Left cardiac atrium (tissue), 4 donors: ENCODE results near the gene ZNF774. TPM values are rescaled to one million over a fixed set of nuclear protein-coding genes. Genes with fewer than 3 reads are reported as not detected.

Experiments
- ATAC-seq, 2 donors: fragments of 200-7000 bp; cut with Tn5 transposase; one replicate each; pipeline ENCODE4 v1.9.1; 2020; ENCODE audit warnings: mild to moderate bottlenecking in 2 of 2, moderate library complexity in 2 of 2
- DNase-seq: peaks from one replicate; pipeline ENCODE4 v3.0.0-alpha.2; 2020
- intact Hi-C, 2 donors: fragments of 100-400 bp; cut with DNase I; formaldehyde crosslinking; loops; one replicate each; pipeline versions ENCODE4 v1.14.1 to v1.15.1; 2022 to 2023
- total RNA-seq, 2 donors: library from RNA; stranded (reverse); fragmentation: NEBNext Ultra II Directional; extraction: Animal tissue kit (Norgen Biotek cat#: 25700); gene quantifications; one replicate each; pipeline ENCODE4 v1.2.1, GENCODE V29; 2021
- donor health status: DM: no; HTN: yes; CAD: no.
- donor health status: DM: no; HTN: yes; CAD: no; lungs with severe emphysema.
- donor health status: DM: yes; HTN: yes; CAD: no.
- donor health status: Dilated cardiomyopathy.

Gene ZNF774
- total RNA-seq, 2 donors from 2014 or later: 3.6 to 3.7 TPM

DNA sequence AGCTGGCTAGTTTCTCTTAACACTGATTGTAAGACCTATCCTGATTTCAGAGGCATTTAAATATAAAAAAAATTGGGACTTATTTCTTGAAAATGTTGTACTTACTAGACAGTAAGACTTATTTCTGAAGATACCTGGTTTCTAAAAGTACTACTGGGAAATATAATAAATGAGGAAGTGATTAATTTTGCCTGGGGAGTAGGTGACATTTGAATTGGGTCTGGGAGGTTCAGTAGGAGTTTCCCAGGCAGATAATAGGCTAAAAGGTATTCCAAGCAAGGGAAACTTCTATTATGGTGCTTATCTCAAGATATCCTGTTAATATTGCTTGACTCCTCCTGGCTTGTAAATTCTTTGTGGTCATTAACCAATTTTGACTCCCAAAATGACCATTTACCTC is 29.4 kb downstream of the ZNF774 start:
- DNase-seq: no peak
- no peak for ATAC-seq
- intact Hi-C loops: no loop called here

GRCh38 chr15:90382320-90382719 is 30.2 kb downstream of the ZNF774 start:
- ATAC-seq: no peak
- intact Hi-C loops: no loop called here
- DNase-seq: no peak

GRCh38 chr15:90386221-90386620 is 34.1 kb downstream of the ZNF774 start:
- intact Hi-C loops: no loop called here
- ATAC-seq (no peak), DNase-seq (no peak)

- DNase-seq (peak; percentile 98), ATAC-seq (peak; percentile 98)
- intact Hi-C loops: no loop called here
Observed at GRCh38 chr15:90387534-90388461, 35.7 kb downstream of the ZNF774 start, which contains the start of gene IQGAP1. Gene IQGAP1, plus strand, starts transcription at chr15:90388242. Its CDS starts 100 bp downstream, at chr15:90388342.

GRCh38 chr15:90388462-90389380 is 36.6 kb downstream of the ZNF774 start:
- DNase-seq (peak; percentile 81), ATAC-seq (peak; percentile 62 to 77)
- intact Hi-C loops: no loop called here

DNA sequence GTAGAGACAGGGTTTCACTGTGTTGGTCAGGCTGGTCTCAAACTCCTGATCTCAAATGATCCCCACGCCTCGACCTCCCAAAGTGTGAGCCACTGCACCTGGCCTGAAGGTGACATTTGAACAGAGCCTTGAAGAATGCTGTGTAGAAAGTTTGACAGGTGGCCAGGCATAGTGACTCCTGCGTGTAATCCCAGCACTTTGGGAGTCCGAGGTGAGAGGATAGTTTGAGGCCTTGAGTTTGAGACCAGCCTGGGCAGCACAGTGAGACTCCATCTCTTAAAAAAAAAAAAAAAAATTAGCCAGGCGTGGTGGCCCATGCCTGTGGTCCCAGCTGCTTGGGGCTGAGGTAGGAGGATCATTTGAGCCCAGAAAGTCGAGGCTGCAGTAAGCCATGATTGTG is 37.4 kb downstream of the ZNF774 start:
- no peak for ATAC-seq
- intact Hi-C loops: no loop called here
- DNase-seq: no peak

DNA sequence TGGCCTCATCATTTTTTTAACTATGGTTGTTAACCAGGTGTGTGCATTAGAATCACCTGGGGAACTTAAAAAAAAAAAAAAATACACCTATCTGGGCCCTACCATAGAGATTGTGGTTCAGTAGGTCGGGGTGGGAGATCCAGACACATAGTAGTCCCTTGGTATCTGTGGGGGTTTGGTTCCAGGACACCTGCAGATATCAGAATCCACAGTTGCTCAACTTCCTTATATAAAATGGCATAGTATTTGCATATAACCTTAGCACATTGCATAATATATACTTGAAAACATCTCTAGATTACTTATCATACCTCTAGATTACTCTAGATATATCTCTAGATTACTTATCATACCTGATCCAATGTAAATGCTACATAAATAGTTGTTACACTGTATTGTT is 41.0 kb downstream of the ZNF774 start:
- ATAC-seq (no peak), DNase-seq (no peak)
- intact Hi-C loops: no loop called here

GRCh38 chr15:90394074-90394473 is 42.0 kb downstream of the ZNF774 start:
- no peak for ATAC-seq
- intact Hi-C loops: no loop called here
- DNase-seq: no peak

GRCh38 chr15:90394748-90395442 is 42.8 kb downstream of the ZNF774 start:
- DNase-seq (no peak), ATAC-seq (no peak)
- intact Hi-C loops: no loop called here

GRCh38 chr15:90396321-90396720 is 44.2 kb downstream of the ZNF774 start:
- DNase-seq (no peak), ATAC-seq (no peak)
- intact Hi-C loops: no loop called here

DNA sequence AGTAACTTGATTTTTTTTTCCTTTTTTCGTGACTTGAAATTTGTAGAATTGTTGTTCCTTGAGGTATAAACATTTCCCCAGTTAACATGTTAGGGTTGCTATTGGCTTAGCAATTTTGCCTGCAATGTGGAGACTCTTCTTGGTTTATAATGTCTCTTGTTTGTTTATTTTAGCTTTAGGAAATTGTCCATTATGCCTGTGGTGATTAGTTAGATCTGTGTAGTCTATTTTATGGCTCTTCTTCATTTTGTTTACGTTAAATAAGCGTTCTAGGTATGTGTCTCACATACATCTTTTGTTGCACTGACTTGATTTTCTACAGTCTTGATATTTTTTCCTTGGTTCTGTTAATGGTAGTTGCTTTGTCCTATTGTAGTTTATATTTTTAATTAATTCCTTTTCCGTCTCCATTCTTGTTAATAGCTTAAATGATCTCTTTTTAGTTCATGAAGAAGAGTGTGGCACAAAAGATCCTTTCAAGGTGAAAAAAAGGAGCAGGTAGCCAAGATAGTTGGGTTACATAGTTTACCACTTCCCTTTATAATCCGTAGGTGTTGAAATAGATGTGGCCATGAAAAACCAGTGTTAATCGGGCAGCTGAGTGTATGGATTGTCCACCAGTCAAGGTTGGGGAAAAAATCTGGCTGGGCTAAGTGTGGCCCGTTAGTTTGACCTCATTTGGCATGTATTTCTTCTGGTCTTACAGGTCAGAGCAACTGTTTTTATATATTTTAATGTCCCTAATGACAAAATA is 48.1 kb downstream of the ZNF774 start:
- DNase-seq (no peak), ATAC-seq (peak in 1 of 2 donors; percentile 4)
- intact Hi-C loops: no loop called here

GRCh38 chr15:90400759-90401314 is 48.8 kb downstream of the ZNF774 start:
- DNase-seq (peak; percentile 74), ATAC-seq (peak; percentile 97 to 98)
- intact Hi-C loops: no loop called here

GRCh38 chr15:90401495-90401894 is 49.4 kb downstream of the ZNF774 start:
- DNase-seq: no peak
- intact Hi-C loops: no loop called here
- ATAC-seq: no peak

GRCh38 chr15:90402223-90402622 is 50.1 kb downstream of the ZNF774 start:
- intact Hi-C loops: no loop called here
- DNase-seq (peak; percentile 54), ATAC-seq (peak; percentile 49 to 92)

- DNase-seq (no peak), ATAC-seq (no peak)
- intact Hi-C loops: no loop called here
Observed at GRCh38 chr15:90402767-90403166, 50.7 kb downstream of the ZNF774 start.

DNA sequence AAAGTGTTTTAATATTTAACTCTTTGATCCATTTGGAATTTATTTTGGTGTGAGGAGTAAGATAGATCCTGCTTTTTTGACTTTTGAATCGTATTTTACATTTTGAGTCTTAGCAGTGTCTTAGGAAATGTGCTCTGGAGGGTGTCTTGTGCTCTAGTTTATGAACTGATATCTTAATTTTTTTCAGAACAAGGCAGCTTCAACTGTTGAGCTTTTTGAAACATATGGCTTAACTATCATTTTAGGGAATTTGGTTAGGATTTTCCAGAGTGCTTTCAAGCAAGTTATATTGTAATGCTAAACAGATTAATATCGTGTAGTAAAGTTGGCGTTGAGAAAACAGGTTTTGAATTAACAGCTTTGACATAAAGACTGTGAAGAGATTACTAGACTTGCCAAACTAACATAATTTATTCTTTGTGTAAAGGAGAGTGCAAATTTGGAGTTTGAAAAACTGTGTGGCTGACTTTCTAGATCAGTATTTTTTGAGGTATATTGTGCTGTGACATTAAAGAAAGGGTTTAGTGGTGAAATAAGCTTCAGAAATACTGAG is 53.0 kb downstream of the ZNF774 start:
- intact Hi-C loops: no loop called here
- ATAC-seq (no peak), DNase-seq (no peak)

GRCh38 chr15:90407336-90407735 is 55.3 kb downstream of the ZNF774 start:
- ATAC-seq (no peak), DNase-seq (no peak)
- intact Hi-C loops: no loop called here

DNA sequence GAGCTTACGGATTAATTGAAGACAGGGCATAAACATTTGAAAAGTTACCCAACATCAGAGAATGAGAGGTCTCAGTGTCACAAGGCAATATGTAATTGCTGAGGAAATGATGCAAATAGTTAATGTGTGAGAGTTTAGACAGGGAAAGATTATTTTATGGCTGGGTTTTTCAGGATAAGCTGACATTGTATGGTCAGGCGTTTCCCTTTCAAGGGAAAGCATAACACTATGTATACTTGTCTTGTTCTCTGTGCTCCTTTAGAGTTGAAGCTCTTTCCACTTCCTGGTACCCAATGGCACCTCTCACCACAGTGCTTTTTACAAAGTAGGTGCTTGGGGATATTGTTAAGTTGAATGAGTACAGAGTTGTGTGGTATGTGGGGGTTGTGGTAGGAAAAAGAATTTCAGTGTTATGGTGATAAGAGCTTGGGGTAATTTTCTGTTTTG is 55.8 kb downstream of the ZNF774 start:
- intact Hi-C loops: no loop called here
- peak in 1 of 2 donors; percentile 67 for ATAC-seq
- no peak for DNase-seq
